ENCODE results near the gene ASPSCR1. TPM values are rescaled to one million over a fixed set of nuclear protein-coding genes. Genes with fewer than 3 reads are reported as not detected.

ASPSCR1 gene
- total RNA-seq, 1 donor from 2014 or later = 50.0 TPM

GRCh38 chr17:82050761-82051641 is 73.6 kb downstream of the ASPSCR1 start:
- no peak for TF ChIP-seq CTCF (IDR thresholded peaks at IDR 0.05)
- Mint-ChIP-seq H3K27me3 (no peaks in the 10 kb centered on the region), H3K27ac (peak overlapping the region; percentile 78), H3K4me3 (peak overlapping the region; percentile 83), H3K9me3 (no peaks in the 10 kb centered on the region), H3K4me1 (peaks cover 17% of the 10 kb centered on the region), H3K36me3 (ENCODE audit: low read depth) (peaks cover 24% of the 10 kb centered on the region)
- intact Hi-C loops (cut with micrococcal nuclease) = loop anchor here (1.0 kb wide), 3 partner anchors 14 to 47 kb away; partner anchors contain the start of genes DCXR, DUS1L and FASN
- POLR2A ChIA-PET = interaction anchor here (1.4 to 4.2 kb wide), 5 partner anchors 13 to 28 kb away, joined by 3 to 30 read pairs (median 3); partner anchors contain the start of genes CENPX, DCXR and LRRC45
- peak; percentile 26 for ATAC-seq (ENCODE audit: low read depth)
- CTCF ChIA-PET = interaction anchor here (1.7 kb wide), 1 partner anchor 13 kb away, joined by 4 read pairs; the partner anchor contains the start of gene DCXR
- DNase-seq = no peak

GRCh38 chr17:82051776-82052637 is 74.6 kb downstream of the ASPSCR1 start, which contains the start of the genes GPS1 and RFNG:
TSS of gene GPS1 (plus strand) at chr17:82051898. CDS start at chr17:82051932, 34 bp downstream.
TSS of gene RFNG (minus strand) at chr17:82051811. CDS start at chr17:82051766, 45 bp downstream.
- no peaks in the 10 kb centered on the region for H3K27me3 Mint-ChIP-seq
- peaks cover 30% of the 10 kb centered on the region for H3K36me3 Mint-ChIP-seq (ENCODE audit: low read depth)
- ATAC-seq (ENCODE audit: low read depth) = peak; percentile 91
- CTCF ChIA-PET = interaction anchor here (1.3 to 1.7 kb wide), 2 partner anchors 14 to 92 kb away, joined by 3 to 4 read pairs; partner anchors contain the start of gene DCXR
- peak within 1 kb of the TSS; percentile 78 for H3K27ac Mint-ChIP-seq
- no peaks in the 10 kb centered on the region for H3K9me3 Mint-ChIP-seq
- peaks cover 17% of the 10 kb centered on the region for H3K4me1 Mint-ChIP-seq
- H3K4me3 Mint-ChIP-seq = peak within 1 kb of the TSS; percentile 84
- no peak for TF ChIP-seq CTCF (IDR thresholded peaks at IDR 0.05)
- POLR2A ChIA-PET = interaction anchor here (1.5 to 4.2 kb wide), 4 partner anchors 13 to 29 kb away, joined by 3 to 30 read pairs (median 5); partner anchors contain the start of genes CENPX, DCXR and LRRC45
- intact Hi-C loops (cut with micrococcal nuclease) = loop anchor here (1.0 kb wide), 3 partner anchors 13 to 46 kb away; partner anchors contain the start of genes DCXR, DUS1L and FASN
- DNase-seq = peak; percentile 84

- Mint-ChIP-seq H3K9me3 (no peaks in the 10 kb centered on the region), H3K4me1 (peaks cover 17% of the 10 kb centered on the region), H3K36me3 (ENCODE audit: low read depth) (peaks cover 29% of the 10 kb centered on the region), H3K4me3 (peak overlapping the region; percentile 71), H3K27ac (no peak overlapping the region), H3K27me3 (no peaks in the 10 kb centered on the region)
- ChIA-PET POLR2A (interaction anchor here (1.6 to 4.2 kb wide), 3 partner anchors 12 to 23 kb away, joined by 3 to 30 read pairs (median 7); partner anchors contain the start of gene DCXR), CTCF (interaction anchor here (1.3 kb wide), 1 partner anchor 93 kb away, joined by 3 read pairs; no protein-coding TSS in a partner anchor)
- DNase-seq (no peak), ATAC-seq (ENCODE audit: low read depth) (no peak)
- intact Hi-C loops (cut with micrococcal nuclease) = no loop called here
- no peak for TF ChIP-seq CTCF (IDR thresholded peaks at IDR 0.05)
Measured at GRCh38 chr17:82052638-82053059, 75.2 kb downstream of the ASPSCR1 start.

GRCh38 chr17:82053130-82053529 is 75.7 kb downstream of the ASPSCR1 start:
- ChIA-PET POLR2A (interaction anchor here (1.6 to 4.2 kb wide), 2 partner anchors 12 to 16 kb away, joined by 7 to 30 read pairs; partner anchors contain the start of gene DCXR), CTCF (no interaction called here)
- no peak for TF ChIP-seq CTCF (IDR thresholded peaks at IDR 0.05)
- H3K27me3 Mint-ChIP-seq = no peaks in the 10 kb centered on the region
- DNase-seq (no peak), ATAC-seq (ENCODE audit: low read depth) (no peak)
- H3K9me3 Mint-ChIP-seq = no peaks in the 10 kb centered on the region
- H3K36me3 Mint-ChIP-seq (ENCODE audit: low read depth) = peaks cover 29% of the 10 kb centered on the region
- no peak overlapping the region for H3K27ac Mint-ChIP-seq
- H3K4me3 Mint-ChIP-seq = peak overlapping the region; percentile 71
- intact Hi-C loops (cut with micrococcal nuclease) = no loop called here
- peaks cover 17% of the 10 kb centered on the region for H3K4me1 Mint-ChIP-seq

Measured in activated B cell treated with CpG ODN at 0.5 μM for 24 hours (primary cell).